ENCODE data around the gene ANKH.
"Not testable (repeated sequence)": the region's sequence is repeated elsewhere in the genome, so short reads cannot be mapped to it uniquely, and the experiment has no call there.

ANKH gene

DNA sequence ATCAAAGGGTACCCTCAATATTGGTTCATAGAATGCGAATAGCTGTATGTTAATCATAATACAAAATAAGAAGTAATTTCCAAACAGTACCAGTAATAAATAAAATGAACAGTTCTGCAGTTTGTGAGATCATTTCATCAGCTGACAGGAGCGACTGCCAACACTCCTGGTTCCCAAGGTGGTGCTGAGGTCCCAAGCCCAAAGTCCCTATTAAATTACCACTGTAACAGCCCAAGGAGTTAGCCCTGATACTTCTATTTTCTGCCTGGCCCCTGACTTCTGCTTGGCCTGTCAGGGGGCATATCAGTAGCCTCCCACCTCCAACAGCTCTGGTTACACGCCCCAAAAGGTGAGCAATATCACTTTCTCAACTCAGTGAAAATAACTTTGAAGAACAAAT is 47.1 kb downstream of the ANKH start:
- DNase-seq: no peak

DNA sequence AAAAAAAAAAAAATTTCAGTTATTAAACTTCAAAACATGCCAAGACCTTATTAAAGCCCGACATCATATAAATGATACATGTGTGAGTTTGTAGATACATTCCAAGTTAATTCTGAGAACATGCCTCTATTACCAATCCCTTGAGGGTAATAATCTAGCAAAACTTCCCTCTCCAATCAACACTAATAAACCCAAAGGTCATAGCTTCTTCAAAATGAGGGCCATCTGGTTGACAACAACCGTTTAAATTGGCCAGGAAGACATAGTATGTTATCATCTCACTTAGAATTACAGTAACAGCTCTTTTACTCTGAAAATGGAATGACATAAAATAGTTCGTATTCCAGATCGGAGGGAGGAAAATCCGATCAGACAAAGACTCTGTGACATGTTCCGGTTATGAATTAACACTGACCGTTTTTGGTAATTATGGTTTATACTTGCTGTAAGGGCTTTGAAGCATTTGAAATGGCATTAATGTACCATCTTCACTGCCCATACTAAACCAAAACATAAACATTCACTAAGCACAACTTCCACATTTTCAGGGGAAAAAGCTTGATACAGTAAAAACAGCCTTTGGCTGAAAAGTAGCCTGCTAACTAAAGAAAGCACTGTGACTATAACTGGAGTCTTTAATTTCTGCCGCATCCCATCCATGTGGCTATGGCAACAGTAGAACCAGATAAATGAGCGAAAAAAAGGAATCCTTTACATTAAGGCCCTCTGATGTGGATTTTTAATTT is 50.3 kb downstream of the ANKH start:
- no peak for DNase-seq

DNA sequence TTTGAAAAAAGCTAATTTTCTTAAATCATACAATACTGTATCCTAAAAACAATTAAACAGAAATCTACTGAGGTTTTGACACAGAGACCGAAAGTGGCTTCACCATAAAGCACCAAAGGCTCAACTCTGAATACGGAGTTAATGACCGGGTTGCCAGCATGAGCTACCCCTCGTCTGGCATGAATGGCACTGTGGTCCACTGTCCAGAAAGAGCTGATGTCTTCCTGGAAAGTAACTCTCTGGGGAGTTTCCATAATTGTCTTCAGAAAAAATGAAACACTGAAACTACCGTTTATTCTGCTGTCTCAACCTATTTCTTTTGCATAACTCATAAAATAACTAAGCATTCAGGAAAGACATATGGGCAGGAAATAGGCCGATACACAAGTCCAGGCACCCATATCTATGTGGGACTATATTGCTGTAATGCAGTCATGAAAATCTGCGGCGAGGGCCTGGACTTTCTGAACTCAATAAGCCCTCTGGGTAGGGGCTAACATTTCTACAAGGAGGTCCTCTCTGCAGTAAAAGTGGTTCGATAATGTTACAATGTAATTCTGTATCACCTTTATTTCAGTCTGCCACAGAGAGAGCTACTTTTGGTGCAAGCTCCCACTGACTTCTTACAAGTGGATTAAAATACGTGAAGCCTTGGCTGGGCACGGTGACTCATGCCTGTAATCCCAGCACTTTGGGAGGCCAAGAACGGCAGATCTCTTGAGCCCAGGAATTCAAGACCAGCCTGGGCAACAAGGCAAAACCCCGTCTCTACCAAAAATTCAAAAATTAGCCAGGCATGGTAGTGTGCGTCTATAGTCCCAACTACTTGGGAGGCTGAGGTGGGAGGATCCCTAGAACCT is 52.4 kb downstream of the ANKH start:
- no peak for DNase-seq

DNA sequence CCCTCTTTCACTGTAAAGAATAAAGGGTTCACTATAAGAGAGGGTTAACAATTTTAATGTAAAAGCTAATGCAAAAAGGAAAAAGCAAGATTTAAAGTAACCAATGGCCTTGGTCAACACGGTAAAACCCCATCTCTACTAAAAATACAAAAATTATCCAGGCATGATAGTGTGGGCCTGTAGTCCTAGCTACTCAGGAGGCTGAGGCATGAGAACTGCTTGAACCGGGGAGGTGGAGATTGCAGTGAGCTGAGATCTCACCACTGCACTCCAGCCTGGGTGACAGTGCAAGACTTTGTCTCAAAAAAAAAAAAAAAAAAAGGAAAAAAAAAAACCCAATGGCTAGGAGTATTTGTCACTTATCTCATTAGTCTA is 53.8 kb downstream of the ANKH start:
- not testable (repeated sequence) for DNase-seq

DNA sequence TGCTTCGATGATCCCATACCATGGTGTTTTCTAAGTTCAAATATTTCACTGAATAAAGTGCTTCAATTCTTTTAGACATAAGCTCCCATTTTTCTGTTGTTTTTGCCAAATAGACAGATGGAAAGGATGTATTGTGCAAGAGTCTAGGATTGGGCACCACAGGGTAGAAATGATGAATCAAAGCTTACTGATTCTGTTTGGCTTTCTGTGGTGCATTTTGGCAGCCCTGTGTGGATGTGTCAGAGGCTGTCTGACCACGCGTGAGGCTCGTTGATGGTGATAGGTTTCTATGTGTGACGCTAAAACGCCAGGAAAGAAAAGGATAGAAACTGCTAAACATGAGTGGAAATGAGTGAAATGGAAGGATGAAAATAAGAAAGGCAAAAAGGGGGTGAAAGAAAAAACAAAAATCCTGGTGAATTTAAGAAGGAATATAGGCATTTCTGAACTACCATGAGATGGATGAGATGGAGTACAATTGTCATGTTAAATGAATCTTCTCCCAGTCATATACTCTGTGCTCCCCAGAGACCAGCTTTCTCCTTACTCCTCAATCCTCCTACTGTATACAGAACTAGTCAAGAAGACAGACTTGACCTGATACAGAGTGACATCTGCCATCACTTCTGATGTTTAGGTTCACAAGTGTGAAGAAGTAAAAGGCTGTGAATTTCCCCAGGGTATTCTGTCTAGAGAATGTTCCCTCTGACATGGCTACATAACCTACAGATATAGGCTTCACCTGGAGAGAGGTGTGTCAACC is 54.4 kb downstream of the ANKH start:
- DNase-seq: no peak

DNA sequence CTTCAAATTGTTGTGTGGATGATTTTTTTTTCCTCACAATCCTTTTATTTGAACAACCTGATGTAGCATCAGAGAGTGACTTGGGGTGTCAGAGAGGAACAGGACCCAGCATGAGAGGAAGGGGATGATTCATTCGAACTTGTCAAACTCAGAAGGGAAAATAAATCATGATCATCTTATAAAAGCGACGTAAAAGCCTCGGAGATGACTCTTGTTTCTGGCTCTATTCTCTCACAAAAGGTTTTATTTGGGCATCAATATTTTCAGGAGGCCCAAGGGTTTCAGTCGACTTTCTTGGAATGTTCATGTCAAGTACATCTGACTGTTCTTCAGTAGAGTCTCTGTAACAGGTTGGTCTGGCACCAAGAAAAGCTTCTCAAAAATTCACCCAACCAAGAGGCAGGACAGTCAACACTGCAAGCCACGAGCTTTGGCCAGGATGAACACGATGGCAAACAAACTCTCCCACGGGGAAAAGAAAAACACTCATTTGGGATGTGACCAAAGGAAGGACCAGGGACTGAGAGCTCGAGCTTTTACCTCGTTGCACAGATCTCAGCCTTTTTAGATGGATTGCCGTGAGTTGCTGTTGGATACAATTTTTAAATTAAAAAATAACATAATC is 55.1 kb downstream of the ANKH start:
- no peak for DNase-seq

DNA sequence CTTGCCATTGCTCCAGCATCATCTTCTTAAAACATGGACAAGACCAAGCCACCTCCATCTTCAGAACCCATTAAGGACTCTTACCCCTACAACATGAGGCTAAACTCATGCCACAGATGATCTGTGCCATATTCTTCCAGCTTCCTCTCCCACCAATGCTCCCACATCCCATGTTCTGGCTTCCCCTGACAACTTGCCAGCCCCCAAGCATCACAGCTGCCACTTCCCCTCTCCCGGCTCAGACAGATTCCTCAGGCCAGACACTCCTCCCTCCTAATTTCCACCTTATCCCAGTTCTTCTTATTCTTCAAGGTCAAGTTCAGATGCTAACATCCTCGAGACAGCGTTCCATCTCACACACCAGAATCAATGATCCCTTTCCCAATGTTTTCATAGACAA is 57.8 kb downstream of the ANKH start:
- DNase-seq: no peak

DNA sequence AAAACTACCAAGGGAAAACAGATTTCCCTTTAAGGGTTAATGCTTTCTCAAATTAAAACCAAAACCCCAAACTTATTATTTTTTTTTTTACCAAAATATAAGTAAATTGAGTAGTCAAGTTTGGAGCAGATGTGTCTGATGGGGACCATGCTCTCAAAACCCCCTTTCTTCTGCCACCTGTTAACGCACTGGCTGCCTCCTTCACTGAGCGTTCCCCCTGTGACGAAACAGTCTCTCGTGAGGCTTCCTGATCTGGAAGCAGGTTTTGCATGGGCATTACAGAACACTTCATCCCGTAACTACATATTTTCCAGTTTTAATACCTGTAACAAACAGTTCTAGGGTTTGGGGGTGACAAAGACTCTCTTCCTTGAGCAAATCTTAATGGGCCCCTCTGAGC is 59.4 kb downstream of the ANKH start:
- no peak for DNase-seq

DNA sequence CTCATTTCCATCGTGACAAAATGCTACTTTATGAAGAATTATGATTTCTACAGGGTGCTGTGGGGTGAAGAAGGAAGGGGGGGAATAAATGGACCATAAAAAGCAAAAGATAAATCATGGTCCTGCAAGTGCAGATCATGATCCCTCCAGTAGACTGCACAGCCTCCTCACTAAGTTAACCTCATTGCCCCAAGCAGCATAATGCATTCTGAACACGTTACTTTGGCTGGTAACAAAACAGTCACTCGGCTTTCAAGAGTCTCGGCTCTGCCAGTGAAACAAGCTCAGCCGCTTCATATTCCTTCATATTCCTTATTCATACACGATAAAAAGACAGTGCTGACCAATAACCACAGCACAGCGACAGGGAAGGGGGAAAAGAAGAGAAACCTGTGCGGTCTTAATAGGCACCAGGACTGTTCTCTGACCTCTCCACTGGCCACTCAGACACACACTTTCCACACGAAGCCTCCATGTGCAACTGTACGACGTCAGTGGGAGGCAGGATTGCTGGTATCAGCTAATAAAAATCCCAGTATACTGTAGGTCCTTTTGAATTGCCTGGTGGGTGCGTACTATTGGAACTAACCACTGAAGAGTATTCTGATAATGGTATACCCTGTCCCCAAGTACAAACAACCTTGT is 60.5 kb downstream of the ANKH start:
- DNase-seq: no peak

DNA sequence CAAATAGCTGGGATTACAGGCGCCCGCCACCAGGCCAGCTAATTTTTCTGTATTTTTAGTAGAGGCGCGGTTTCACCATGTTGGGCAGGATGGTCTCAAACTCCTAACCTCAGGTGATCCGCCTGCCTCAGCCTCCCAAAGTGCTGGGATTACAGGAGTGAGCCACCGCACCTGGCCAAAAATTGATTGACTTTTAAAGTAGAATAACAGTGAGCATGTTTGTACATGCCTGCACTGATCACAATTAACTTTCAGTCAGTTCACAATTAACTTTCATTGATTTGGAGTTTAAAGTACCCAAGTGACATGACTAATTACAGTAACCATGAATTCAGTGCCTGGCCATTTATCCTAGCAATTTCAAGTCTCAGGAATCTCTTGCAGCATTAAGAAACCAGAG is 61.3 kb downstream of the ANKH start:
- no peak for DNase-seq

DNA sequence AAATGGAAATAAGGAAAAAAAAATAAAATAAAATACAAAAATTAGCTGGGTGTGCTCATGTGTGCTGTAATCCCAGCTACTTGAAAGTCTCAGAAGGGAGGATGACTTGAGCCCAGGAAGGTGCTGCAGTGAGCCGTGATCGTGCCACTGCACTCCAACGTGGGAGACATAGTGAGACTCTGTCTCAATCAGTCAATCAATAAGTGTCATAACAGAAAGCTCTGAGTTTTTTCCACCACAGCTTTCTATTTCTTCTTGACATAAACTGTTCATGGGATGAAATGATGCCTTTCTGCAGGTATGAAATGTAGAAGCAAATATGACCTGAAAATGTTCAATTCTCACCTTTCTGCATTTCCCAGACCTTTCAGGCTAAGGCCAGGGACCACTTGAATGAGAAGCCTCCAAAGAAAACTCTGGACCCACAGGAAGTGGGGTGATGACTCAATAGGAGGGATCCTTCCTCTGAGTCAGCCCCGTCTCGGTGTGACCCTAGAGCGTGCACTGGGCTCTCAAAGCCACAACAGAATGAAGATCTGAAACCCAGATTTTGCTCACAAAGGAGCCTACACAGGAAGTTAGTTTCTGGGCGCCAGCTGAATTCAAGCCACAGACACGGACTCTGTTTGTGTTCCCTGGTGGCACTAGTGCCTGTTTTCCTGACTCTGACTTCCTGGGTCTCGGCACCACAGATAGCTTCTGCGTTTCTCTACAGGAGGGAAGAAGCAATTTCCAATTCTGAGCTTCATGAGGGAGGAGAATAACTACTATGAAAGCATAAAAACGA is 62.0 kb downstream of the ANKH start:
- DNase-seq: peak; percentile 86

DNA sequence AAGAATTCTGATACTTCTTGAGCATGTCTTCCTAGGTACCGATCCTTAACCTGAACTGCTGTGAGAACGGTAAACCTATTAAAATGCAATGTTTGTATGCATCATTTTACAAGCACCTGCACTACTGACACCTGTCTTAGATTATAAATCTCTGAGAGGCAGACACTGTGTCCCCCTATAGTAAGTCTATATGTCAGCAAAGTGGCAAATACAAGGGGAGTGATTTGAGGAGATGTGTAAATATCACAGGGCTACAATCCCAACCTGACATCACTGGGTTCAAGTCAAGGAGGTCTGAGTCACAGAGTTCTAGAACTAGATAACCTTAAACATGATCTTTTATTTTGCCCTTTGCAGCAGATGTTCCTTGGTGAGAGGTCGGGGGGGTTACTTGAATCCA is 64.1 kb downstream of the ANKH start:
- no peak for DNase-seq

DNA sequence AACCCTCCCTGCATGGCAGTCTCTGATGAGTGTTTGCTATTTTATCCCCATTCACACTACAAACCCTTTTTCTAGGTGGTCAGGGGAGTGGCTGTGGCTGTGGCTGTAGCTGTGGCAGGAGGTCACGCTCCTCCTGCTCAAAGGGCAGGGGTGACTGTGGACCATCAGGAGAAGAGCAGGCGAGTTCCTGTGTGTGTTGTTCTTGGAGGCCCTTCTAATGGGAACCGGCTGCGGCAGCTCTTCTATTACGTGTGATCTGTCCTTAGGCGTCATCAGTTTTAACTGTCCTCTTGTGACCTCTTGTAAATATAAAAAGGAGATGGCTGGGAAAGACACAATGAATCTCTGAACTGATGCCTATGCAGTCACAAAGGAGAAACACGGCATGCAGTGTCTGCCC is 65.1 kb downstream of the ANKH start:
- DNase-seq: no peak

DNA sequence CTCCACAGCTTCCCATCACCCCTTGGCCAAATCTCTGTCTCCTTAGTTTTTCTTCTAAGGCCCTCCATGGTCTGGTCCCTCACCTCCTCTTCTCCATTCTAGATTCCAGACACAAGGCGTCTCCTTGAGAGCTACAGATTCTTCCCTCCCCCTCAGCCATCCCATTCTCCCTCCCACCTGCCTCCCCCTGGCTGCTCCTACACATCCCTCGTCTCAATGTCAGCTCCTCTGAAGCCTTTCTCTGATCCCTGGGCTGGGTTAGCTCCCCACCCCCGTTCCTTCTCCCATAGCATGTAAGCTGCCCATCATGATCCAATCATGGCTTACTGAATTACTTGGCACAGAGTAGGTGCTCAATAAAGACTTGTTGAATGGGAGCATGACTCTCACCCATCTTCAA is 69.0 kb downstream of the ANKH start:
- DNase-seq: no peak

DNA sequence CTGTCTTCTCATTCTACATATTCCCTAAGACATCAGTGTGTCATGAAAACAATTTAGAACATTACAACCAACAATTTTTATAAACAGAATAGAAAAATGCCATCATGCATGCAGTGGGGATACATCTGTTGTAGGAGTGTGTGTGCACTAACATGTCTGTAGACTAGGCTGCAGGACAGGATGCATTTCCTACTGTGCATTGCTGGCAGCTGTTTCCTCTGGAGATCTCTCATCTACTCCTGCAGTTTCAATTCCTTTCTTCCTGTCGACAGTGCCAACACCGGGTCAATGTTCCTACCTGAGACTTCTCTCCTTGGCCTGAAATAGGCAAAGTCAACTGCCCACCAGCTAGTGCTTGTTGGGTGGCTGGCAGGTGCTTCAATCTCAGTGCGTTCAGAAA is 69.8 kb downstream of the ANKH start:
- no peak for DNase-seq

DNA sequence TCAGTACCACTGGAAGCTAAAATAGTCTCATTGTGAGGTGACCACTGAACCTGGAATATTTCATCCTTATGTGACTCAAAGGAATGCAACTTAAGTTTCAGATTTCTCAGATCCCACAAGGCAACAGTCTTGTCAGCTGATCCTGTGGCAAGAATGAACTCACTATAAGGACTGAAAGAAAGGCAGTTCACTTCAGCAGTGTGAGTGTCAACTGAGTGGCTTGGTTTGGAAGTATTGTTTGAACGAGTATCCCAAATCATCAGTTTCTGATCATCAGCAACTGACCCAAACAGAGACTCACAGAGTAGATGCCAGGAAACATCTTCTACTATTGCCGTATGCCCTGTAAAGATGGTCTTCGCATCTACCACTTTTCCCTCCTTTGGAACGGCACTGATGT is 74.2 kb downstream of the ANKH start:
- DNase-seq: not testable (repeated sequence)

DNA sequence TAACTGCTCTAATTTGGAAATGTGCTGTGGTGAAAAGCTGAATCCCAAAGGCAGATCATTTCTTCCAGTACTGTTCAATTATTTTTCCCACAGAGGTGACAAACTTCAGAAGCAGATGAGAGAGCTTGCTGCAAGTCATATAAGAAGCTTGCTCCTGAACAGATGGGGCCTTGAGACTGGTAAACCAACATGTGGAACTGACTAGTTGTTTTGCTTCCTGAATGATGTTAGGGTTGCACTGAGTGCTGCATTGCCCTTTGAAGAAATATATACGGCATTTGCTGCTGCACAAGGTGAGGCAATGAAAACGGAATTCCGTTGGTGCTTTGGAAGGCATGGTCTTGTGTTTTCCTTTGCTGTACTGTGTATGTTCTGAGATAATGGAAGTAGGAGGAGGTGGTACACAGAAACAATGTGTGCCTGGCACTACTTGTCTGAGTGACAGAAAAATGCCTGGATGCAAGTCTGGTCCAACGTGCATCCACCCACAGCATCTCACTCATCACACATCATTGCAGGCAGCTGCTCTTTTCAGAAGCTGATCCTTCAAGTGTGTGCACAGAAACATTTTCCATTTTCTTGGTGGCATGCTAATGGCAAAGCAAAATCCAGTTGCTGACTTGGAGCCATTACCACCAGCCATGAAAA is 76.9 kb downstream of the ANKH start:
- no peak for DNase-seq

DNA sequence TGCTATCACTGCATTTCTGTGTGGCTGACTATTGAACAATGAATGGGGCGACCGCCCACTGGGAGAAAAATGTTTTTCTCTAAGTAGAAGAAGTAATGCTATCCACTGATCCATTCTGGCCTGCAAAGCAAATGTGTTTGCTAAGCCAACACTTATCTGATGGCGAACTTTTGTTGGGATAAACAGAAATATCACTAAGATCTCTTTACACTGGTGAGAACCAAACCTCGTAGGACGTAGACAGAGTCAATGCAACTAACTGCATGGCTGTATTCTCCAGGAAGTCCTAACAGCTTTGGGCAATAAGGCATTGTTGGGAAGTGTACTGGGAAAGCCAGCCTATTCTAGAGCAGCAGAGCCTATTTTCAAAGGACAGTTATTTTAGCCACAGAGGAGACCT is 77.7 kb downstream of the ANKH start:
- no peak for DNase-seq

DNA sequence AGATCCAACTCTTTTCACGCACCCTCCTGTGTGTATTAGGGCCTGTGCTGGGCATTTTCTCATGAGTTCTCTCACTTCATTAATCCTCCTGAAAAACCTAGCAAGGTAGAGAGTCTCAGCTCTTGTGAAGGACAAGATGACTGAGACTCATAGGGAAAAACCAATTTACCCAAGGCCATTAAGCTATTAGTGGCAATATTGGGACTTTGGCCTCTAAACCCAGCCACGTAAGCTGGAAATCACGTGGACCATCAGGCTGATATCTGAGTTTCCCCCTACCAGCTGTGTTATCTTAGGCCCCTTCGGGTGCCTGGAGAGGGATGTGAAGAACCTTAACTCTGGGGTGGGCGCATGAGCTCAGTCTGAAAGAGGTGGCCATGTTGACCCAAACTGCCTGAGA is 80.7 kb downstream of the ANKH start:
- DNase-seq: no peak

DNA sequence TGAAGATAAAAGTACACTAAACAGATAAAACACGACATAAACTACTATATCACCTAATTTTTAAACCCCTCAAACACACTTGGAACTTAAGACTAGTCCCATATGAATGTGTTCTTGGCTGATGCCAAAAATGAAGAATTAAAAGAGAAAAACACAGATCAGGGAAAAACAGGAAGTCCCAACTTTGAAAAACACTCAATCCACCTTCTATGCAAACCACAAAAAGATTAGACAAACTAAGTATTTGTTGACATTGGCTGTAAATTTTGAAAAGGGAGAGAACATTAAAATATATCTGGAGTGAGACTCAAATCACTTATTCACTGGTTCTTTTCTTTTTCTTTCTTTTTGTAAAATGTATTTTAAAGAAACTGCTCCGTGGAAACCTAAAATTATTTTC is 81.4 kb downstream of the ANKH start:
- no peak for DNase-seq

DNA sequence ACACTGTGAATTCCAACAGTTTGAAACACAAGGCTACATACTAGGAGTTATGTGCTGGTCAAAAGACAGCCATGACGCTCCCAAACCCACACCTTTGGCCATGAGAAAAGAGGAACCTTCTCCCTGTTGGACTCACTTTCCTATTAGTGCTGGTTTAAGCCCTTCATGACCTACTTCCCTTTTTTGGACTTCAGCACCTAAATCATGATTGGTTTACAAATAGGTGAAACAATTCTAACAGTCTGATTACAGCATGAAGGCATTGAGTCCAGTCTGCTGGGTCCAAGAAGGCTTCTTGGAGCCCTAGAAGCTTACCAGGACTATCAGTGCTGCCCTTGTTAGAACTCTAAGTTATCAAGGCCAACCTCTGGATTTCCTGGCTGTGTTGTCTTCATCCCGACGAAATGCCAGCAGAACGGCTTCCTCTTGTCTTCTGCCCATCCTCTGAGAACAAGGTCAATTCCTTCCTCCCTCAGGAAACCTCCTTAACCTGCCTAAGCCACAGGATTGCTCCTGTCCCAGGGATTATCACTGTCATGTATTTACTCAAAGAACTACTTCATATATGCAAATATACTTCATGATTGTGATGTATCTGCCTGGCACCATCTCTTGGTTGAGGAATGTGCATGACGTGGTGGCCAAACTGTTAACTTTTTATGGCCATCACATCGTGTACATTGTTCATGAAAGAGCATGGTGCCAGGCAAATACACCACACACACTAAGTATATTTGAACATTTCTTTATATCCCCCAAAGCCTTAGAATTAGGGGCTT is 83.6 kb downstream of the ANKH start:
- DNase-seq: no peak

Measured in CD4-positive, alpha-beta T cell treated with Interleukin-4 for 4 hours (primary cell).